C4-2B (cell line): ENCODE data around the gene ZNF76.

ENCODE experiments used
- CTCF ChIP-seq: fragments of 450-650 bp; conservative IDR thresholded peaks from 2 replicates; pipeline ENCODE4 v1.5.1; 2017; ENCODE audit warnings: mild to moderate bottlenecking
- ZFX ChIP-seq: fragments of 450-650 bp; IDR thresholded peaks from 2 replicates; pipeline ENCODE4 v1.6.1; 2017

- TF ChIP-seq CTCF, result no peak
- no peak for TF ChIP-seq ZFX
These were observed 33.0 kb downstream of the ZNF76 start for GRCh38 chr6:35292494-35292893.
